HL-60/S4 treated with phorbol 12-myristate 13-acetate at 8.2 ng/mL for 4 days and 3 days (cell line): ENCODE results near the gene AKR1A1.
"Not testable (repeated sequence)": the region's sequence is repeated elsewhere in the genome, so short reads cannot be mapped to it uniquely, and the experiment has no call there.

Experiments
- in situ Hi-C: fragments of 300-500 bp; cut with MboI; formaldehyde crosslinking; loops from 2 replicates; pipeline ENCODE4 v1.15.0; 2022; ENCODE audit warnings: low sequenced_read_pairs

AKR1A1 gene

DNA sequence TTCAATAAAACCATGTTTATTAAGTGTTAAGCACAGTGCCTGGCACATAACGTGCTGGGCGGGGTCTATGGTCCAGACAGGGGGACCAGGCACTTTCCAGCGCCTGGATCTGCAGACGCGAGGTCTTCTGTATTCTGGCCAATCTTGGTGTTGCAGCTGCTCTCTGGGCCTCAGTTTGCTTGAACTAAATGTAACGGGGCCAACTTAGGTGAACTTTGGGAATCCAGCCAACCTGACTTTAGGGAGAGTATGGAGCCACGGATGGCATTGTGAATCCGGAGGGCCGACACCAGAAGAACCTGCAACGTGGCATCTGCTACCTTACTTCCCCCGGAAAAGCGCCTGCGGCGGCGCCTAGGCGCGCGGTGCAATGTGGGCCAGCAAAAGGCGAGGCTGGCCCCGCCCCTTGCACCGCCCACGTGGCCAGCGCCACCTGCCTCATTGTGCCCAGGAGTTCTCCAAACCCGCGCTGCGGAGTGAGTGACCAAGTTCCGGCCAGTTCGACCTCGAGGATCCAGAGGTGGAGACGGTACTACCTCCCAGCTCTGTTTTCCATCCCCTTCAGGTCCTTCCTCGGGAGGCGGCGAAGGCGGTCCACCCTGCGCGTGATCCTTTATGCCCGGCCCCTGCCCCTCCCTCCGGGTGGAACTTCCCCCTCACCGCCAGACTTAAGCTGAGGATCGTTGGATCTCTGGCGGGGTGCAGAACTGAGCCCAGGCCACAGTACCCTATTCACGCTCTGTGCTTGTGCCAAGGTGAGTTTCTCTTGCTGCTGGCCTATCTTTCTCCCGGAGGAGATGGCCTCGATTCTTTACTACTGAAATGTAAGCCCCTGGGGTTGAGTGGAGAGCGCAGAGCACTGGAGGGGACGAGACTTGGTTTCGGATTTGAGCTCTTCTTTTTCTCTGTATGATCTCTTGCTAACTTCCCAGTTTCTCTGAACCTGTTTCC is at the start of gene AKR1A1:
Gene AKR1A1 (plus strand): TSS at position 426 of the 951 bp plus-strand sequence. CDS start 10,969 bp downstream, outside the sequence.
- in situ Hi-C loops: no loop called here

DNA sequence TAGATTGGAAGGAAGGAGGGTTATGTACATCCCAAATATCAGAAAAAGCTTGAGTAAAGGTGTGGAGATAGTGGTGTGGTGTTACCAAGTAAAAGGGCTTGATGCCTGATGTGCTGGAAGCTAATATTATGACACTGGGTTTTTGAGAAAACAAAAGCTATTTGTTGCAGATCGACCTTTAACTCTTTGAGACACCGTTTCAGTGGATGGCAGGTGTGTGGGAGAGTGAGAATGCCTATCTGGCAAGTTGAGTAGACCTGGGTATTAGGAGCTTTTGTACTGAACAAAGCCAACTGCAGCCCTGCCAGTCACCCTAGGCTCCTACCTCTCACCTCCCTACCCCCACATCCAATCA is 49.1 kb upstream of the AKR1A1 start:
- in situ Hi-C loops: no loop called here

GRCh38 chr1:45503462-45504360 is 46.9 kb upstream of the AKR1A1 start:
- in situ Hi-C loops: no loop called here

- in situ Hi-C loops: loop anchor here (5.0 kb wide), 1 partner anchor 60 kb away; no protein-coding TSS in a partner anchor
Observed at GRCh38 chr1:45507195-45507594, 43.4 kb upstream of the AKR1A1 start.

GRCh38 chr1:45507893-45508292 is 42.7 kb upstream of the AKR1A1 start:
- in situ Hi-C loops: loop anchor here (5.0 kb wide), 1 partner anchor 59 kb away; no protein-coding TSS in a partner anchor

DNA sequence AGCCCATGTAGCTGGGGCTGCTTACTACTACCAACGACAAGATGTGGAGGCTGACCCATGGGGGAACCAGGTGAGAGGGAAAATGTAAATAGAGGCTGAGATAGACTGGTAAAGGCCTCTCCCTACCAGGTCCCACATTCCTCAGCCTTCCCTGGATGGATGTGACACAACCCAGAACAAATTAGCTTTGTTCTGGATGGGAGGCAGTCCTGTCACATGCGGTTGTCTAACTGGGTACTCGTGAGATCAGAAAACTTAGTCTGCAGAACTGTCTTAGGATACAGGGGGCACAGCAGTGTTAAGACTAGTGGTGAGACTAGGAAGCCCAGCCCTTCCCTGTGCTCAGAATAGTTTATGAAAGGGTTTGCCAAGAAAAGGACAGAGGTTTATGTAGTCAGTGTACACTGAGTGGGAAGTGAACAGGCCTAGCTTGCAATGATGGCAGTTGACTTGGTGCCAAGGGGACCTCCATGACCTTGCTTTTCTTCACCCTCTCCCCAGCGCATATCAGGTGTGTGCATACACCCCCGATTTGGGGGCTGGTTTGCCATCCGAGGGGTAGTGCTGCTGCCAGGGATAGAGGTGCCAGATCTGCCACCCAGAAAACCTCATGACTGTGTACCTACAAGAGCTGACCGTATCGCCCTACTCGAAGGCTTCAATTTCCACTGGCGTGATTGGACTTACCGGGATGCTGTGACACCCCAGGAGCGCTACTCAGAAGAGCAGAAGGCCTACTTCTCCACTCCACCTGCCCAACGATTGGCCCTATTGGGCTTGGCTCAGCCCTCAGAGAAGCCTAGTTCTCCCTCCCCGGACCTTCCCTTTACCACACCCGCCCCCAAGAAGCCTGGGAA is 42.1 kb upstream of the AKR1A1 start:
- in situ Hi-C loops: loop anchor here (5.0 kb wide), 1 partner anchor 59 kb away; no protein-coding TSS in a partner anchor

GRCh38 chr1:45510036-45510971 is 40.3 kb upstream of the AKR1A1 start:
- in situ Hi-C loops: no loop called here

- in situ Hi-C loops: no loop called here
Observed at GRCh38 chr1:45510972-45511527, 39.6 kb upstream of the AKR1A1 start.

DNA sequence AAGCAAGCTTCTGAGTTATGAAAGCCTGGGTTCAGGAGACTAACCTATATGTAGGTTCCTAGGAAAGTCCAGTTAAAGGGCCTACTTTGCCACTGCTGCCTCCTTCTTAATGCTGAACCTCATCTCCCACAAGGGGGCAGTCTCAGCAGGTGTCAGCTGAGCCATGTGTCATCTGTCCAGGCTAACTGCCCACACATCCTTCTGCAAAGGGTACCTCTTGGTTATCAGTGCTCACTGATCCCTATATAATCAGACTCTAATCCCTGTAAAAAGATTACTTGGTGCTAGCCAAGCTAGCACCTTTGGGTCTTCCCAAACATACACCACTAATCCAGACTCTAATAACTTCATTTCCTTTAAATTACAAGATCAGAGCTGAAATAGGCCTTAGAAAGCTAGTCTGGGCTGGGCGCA is 38.0 kb upstream of the AKR1A1 start:
- in situ Hi-C loops: no loop called here

- in situ Hi-C loops: not testable (repeated sequence)
Observed at GRCh38 chr1:45513532-45514260, 36.9 kb upstream of the AKR1A1 start.

- in situ Hi-C loops: no loop called here
Observed at GRCh38 chr1:45516036-45516435, 34.6 kb upstream of the AKR1A1 start.

GRCh38 chr1:45516465-45516864 is 34.2 kb upstream of the AKR1A1 start:
- in situ Hi-C loops: no loop called here

GRCh38 chr1:45518366-45518765 is 32.3 kb upstream of the AKR1A1 start:
- in situ Hi-C loops: not testable (repeated sequence)

DNA sequence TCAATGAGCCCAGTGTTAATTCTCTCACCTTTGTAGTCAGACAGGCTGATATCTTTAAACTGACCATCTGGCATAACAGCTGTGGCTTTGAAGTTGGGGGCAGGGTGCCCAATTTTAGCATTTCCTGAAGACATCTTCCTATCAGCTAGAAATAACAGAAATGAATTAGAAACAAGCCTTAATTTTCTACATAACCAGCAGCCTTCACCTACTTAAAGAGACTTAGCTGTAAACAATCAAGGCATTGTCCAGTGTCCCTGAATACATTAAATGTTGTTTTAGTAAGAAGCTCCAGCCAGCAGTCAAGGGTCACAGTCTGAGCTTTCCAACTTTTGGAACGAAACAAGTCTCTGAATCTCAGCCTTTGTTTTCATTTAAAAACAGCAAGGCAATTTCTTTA is 31.7 kb upstream of the AKR1A1 start:
- in situ Hi-C loops: no loop called here

DNA sequence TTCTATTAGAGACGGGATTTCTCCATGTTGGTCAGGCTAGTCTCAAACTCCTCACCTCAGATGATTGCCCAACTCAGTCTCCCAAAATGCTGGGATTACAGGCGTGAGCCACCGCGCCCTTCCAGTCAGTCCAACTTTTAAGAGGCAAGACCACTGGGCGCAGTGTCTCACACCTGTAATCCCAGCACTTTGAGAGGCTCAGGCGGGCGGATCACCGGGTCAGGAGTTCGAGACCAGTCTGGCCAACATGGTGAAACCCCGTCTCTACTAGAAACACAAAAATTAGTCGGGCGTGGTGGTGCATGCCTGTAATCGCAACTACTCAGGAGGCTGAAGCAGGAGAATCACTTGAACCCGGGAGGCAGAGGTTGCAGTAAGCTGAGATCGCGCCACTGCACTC is 30.9 kb upstream of the AKR1A1 start:
- in situ Hi-C loops: not testable (repeated sequence)

GRCh38 chr1:45521413-45522323 is 29.0 kb upstream of the AKR1A1 start, which contains the start of gene PRDX1:
TSS of gene PRDX1 (minus strand) at chr1:45521884. CDS start at chr1:45519043, 2,841 bp downstream.
- in situ Hi-C loops: no loop called here
